Body of pancreas (tissue), 4 donors: ENCODE results near the gene TAF1C. TPM values are rescaled to one million over a fixed set of nuclear protein-coding genes. Genes with fewer than 3 reads are reported as not detected.

ENCODE experiments used
- ATAC-seq: fragments of 150-250 bp; one replicate; pipeline ENCODE4 v1.9.1; 2016
- DNase-seq, 4 donors: peaks; one replicate each; pipeline ENCODE4 v3.0.0-alpha.2; 2019
- H3K27ac ChIP-seq, 4 donors: fragments of 200-600 bp; sonication (generic); 1 replicate in 3 of 4; 2 replicates in 1 of 4; pipeline versions ENCODE4 v1.5.1 to v1.6.1; 2016 to 2019; ENCODE audit warnings: mild to moderate bottlenecking in 1 of 4, mixed read lengths in 1 of 4, moderate library complexity in 1 of 4
- H3K27me3 ChIP-seq, 2 donors: fragments of 200-600 bp; sonication (generic); one replicate each; pipeline ENCODE4 v1.6.0; 2016; ENCODE audit warnings: mild to moderate bottlenecking in 1 of 2
- H3K36me3 ChIP-seq, 2 donors: fragments of 200-600 bp; sonication (generic); replicated peaks in 1 of 2; 2 replicates each; pipeline ENCODE4 v1.5.1; 2016; ENCODE audit warnings: low read depth in 2 of 2; ENCODE audit not compliant: insufficient read depth in 1 of 2
- H3K4me1 ChIP-seq: fragments of 200-600 bp; sonication (generic); one replicate; pipeline ENCODE4 v1.6.0; 2016
- H3K4me3 ChIP-seq, 2 donors: fragments of 200-600 bp; sonication (generic); 1 replicate in 1 of 2; 2 replicates in 1 of 2; pipeline ENCODE4 v1.5.1; 2016 to 2019
- H3K9me3 ChIP-seq, 3 donors: fragments of 200-600 bp; sonication (generic); 1 replicate in 2 of 3; 2 replicates in 1 of 3; pipeline ENCODE4 v1.5.1; 2016
- POLR2A ChIP-seq, 3 donors: fragments of 450-650 bp; IDR thresholded peaks; one replicate each; pipeline ENCODE4 v1.6.1; 2016; ENCODE audit warnings: antibody characterized with exemption in 3 of 3, mild to moderate bottlenecking in 2 of 3
- WGBS, 2 donors: methylation state at CpG; one replicate each; pipeline ENCODE4 v1.1.5; 2017; 5-methylcytosine and 5-hydroxymethylcytosine counted together
- intact Hi-C: fragments of 100-400 bp; cut with DNase I; formaldehyde crosslinking; loops from one replicate; pipeline ENCODE4 v1.15.1; 2023
- total RNA-seq, 2 donors: library from RNA; depleted of rRNA; stranded (reverse); fragments of >200 nt; gene quantifications; one replicate each; pipeline ENCODE4 v1.1.0, GENCODE V29; 2016
- TF ChIP-seq, protein P1 (sequence below), 7 experiments: fragments of 450-650 bp in 4 of 7; fragments of 200-600 bp in 3 of 7; sonication (generic) in 3 of 7; IDR thresholded peaks; one replicate each; pipeline ENCODE4 v1.5.1; 2016 to 2019; ENCODE audit warnings: antibody characterized with exemption in 7 of 7

TAF1C gene
- total RNA-seq, 2 donors from 2014 or later = 33.5 to 80.8 TPM

DNA sequence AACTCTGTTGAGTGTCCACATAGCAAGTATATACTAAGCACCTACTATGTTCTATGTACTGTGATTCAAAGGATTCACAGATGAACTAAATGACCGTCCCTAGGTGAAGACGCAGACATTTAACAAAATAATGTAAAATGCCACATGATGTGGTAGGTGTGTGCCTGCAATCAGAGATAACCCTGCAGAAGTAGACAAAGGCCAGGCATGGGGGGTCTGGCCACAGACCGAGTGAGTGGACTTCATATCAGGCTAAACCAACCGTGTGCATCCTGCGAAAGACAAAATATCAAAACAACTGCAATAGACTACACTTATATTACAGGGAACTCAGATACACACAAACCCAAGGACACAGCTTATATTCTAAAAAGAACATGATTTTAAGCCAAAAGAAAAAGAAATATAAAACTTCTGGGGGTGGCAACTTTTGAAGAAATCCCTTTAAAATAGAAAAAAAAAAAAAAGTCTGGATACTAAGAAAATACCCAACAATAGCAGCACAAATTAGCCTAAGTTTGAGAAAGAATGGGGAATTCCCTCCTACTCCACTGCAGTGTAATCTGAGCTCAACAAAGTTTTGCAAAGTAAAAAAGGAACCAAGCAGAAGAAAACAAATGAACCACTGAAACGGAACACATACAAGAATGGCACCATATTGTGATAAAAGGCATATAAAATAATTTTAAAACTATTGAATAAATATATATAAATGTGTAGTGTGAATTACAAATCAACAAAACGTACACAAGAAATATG is 54.2 kb downstream of the TAF1C start:
- DNase-seq (no peak), ATAC-seq (no peak)
- WGBS, 2 donors = 83 to 86% methylated on average over 7 of the region's 7 CpGs
- intact Hi-C loops = no loop called here
- no peaks in the 10 kb centered on the region for H3K4me1 ChIP-seq
- H3K27ac ChIP-seq = no peak overlapping the region
- peaks cover 0 to 1% of the 10 kb centered on the region in 2 donors for H3K36me3 ChIP-seq
- H3K27me3 ChIP-seq = no peaks in the 10 kb centered on the region
- TF ChIP-seq, protein P1, sequence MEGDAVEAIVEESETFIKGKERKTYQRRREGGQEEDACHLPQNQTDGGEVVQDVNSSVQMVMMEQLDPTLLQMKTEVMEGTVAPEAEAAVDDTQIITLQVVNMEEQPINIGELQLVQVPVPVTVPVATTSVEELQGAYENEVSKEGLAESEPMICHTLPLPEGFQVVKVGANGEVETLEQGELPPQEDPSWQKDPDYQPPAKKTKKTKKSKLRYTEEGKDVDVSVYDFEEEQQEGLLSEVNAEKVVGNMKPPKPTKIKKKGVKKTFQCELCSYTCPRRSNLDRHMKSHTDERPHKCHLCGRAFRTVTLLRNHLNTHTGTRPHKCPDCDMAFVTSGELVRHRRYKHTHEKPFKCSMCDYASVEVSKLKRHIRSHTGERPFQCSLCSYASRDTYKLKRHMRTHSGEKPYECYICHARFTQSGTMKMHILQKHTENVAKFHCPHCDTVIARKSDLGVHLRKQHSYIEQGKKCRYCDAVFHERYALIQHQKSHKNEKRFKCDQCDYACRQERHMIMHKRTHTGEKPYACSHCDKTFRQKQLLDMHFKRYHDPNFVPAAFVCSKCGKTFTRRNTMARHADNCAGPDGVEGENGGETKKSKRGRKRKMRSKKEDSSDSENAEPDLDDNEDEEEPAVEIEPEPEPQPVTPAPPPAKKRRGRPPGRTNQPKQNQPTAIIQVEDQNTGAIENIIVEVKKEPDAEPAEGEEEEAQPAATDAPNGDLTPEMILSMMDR (IDR thresholded peaks at IDR 0.05) = no peak
- no peak for TF ChIP-seq POLR2A (IDR thresholded peaks at IDR 0.05)
- H3K4me3 ChIP-seq = no peak overlapping the region
- H3K9me3 ChIP-seq = no peaks in the 10 kb centered on the region

DNA sequence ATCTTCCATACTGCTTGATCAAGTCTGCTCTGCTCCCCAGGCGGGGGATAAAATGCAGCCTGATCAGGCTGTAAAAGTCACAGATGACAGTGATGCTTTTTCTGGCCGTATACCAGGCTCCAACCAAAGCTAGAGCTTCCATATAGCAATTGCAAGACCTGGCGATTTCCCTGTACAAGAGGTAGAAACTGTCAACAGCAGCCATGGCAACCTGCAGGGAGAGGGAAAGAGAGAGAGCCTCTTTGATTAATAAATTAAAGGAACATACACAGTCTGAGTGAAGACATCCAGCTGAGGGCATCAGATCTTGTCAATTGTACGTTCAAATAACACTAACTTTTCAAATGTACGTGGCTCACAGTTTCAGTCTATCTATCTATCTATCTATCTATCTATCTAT is 55.7 kb downstream of the TAF1C start:
- no peaks in the 10 kb centered on the region for H3K9me3 ChIP-seq
- DNase-seq (no peak), ATAC-seq (no peak)
- H3K27me3 ChIP-seq = no peaks in the 10 kb centered on the region
- no peaks in the 10 kb centered on the region for H3K4me1 ChIP-seq
- WGBS, 2 donors = 77 to 78% methylated on average over 5 of the region's 5 CpGs
- no peak overlapping the region for H3K4me3 ChIP-seq
- TF ChIP-seq, protein P1 (IDR thresholded peaks at IDR 0.05) = no peak
- TF ChIP-seq POLR2A (IDR thresholded peaks at IDR 0.05) = no peak
- intact Hi-C loops = no loop called here
- no peak overlapping the region for H3K27ac ChIP-seq
- peaks cover 0 to 1% of the 10 kb centered on the region in 2 donors for H3K36me3 ChIP-seq

Other genes starting within 250 kb of the TAF1C start
- gene OSGIN1, start 233.8 kb downstream of the TAF1C start, total RNA-seq = 1 to 10 TPM; 4.0 to 5.2 TPM
- 1 to 10 TPM; 1.0 to 3.6 TPM for gene NECAB2, start 218.8 kb downstream of the TAF1C start, total RNA-seq
- gene SLC38A8, start 144.3 kb downstream of the TAF1C start, total RNA-seq = not detected
- 10 to 100 TPM; 58.9 to 75.5 TPM for gene MBTPS1, start 70.1 kb downstream of the TAF1C start, total RNA-seq
- gene HSDL1, start 41.9 kb downstream of the TAF1C start, total RNA-seq = 1 to 10 TPM; 6.3 to 8.0 TPM
- gene DNAAF1, start 41.7 kb downstream of the TAF1C start, total RNA-seq = 1 to 10 TPM in 1 of 2 donors, under 1 TPM in 1; 0.99 to 1.3 TPM
- gene ADAD2, start 4.1 kb upstream of the TAF1C start, total RNA-seq = 1 to 10 TPM in 1 of 2 donors, not detected in 1; 4.0 TPM
- not detected for gene KCNG4, start 53.0 kb upstream of the TAF1C start, total RNA-seq
- 1 to 10 TPM in 1 of 2 donors, under 1 TPM in 1; 0.78 to 2.3 TPM for gene WFDC1, start 107.8 kb upstream of the TAF1C start, total RNA-seq
- 10 to 100 TPM in 1 of 2 donors, 1 to 10 TPM in 1; 2.1 to 18.1 TPM for gene ATP2C2, start 181.5 kb upstream of the TAF1C start, total RNA-seq